ENCODE data around the gene TRMT11.

TRMT11 gene

GRCh38 chr6:126067073-126067472 is 80.7 kb downstream of the TRMT11 start (continued):
- TF ChIP-seq PRDM2 (tag by site-specific recombination; IDR thresholded peaks at IDR 0.05; ENCODE audit: borderline replicate concordance) (no peak), GLI4 (tag by site-specific recombination; IDR thresholded peaks at IDR 0.05) (no peak), ZNF701 (tag by site-specific recombination; IDR thresholded peaks at IDR 0.05) (no peak)

- Histone ChIP-seq H3K36me3 (ENCODE audit: control insufficient read depth in 2 of 2, insufficient read depth in 1 of 2, low read length in 2 of 2) (peaks cover 0 to 3% of the 10 kb centered on the region in 2 experiments; a peak in 1 of 3 replicates), H3K9me3 (ENCODE audit: control insufficient read depth, insufficient read depth, low read depth, low read length) (no peaks in the 10 kb centered on the region), H3K4me1 (ENCODE audit: control insufficient read depth, insufficient read depth, low read length) (peaks cover 6% of the 10 kb centered on the region), H3K4me3 (ENCODE audit: low read depth, low read length) (no peak overlapping the region), H3K27ac (ENCODE audit: extremely low read depth, low read depth, low read length) (no peak overlapping the region)
- ChIA-PET POLR2A (no interaction called here), CTCF (interaction anchor here (0.6 kb wide), 1 partner anchor 13 kb away, joined by 3 read pairs; no protein-coding TSS in a partner anchor)
- TF ChIP-seq ZFP69B (tag by site-specific recombination; IDR thresholded peaks at IDR 0.05) = no peak
- TF ChIP-seq ZNF350 (tag by site-specific recombination; IDR thresholded peaks at IDR 0.05) = no peak
- no peak for TF ChIP-seq PATZ1 (tag by site-specific recombination; IDR thresholded peaks at IDR 0.05)
- no peak for TF ChIP-seq GLIS1 (tag by site-specific recombination; IDR thresholded peaks at IDR 0.05)
- no peak for TF ChIP-seq KLF9 (tag by site-specific recombination; IDR thresholded peaks at IDR 0.05; ENCODE audit: low read depth)
- no peak for TF ChIP-seq ZNF76 (tag by site-specific recombination; IDR thresholded peaks at IDR 0.05; ENCODE audit: borderline replicate concordance, low read depth)
- TF ChIP-seq ZNF423 (tag by site-specific recombination; IDR thresholded peaks at IDR 0.05) = no peak
- no peak for TF ChIP-seq OSR2 (tag by site-specific recombination; IDR thresholded peaks at IDR 0.05)
- TF ChIP-seq ZFHX2 (tag by site-specific recombination; conservative IDR thresholded peaks at IDR 0.05) = no peak
- TF ChIP-seq ZNF560 (tag by site-specific recombination; IDR thresholded peaks at IDR 0.05; ENCODE audit: borderline replicate concordance) = no peak
Measured at GRCh38 chr6:126069449-126069848, 83.1 kb downstream of the TRMT11 start.

- POLR2A ChIA-PET = no interaction called here
- no peak for TF ChIP-seq ZNF146 (tag by site-specific recombination; IDR thresholded peaks at IDR 0.05)
- TF ChIP-seq ZNF423 (tag by site-specific recombination; IDR thresholded peaks at IDR 0.05) = no peak
- no peak for TF ChIP-seq ZNF155 (tag by site-specific recombination; IDR thresholded peaks at IDR 0.05)
- no peak for TF ChIP-seq ELK4 (IDR thresholded peaks at IDR 0.05; ENCODE audit: borderline replicate concordance, low read depth, low read length)
- TF ChIP-seq REST (tag by site-specific recombination; IDR thresholded peaks at IDR 0.05) = no peak
- no peak for TF ChIP-seq BCL11A (tag by site-specific recombination; IDR thresholded peaks at IDR 0.05; ENCODE audit: low read depth)
- TF ChIP-seq ZNF266 (tag by site-specific recombination; IDR thresholded peaks at IDR 0.05; ENCODE audit: low read depth) = no peak
- TF ChIP-seq ZEB2 (tag by site-specific recombination; IDR thresholded peaks at IDR 0.05) = no peak
- no peak for TF ChIP-seq GLIS1 (tag by site-specific recombination; IDR thresholded peaks at IDR 0.05)
- TF ChIP-seq ZNF341 (tag by site-specific recombination; IDR thresholded peaks at IDR 0.05; ENCODE audit: low read depth) = no peak
- no peaks in the 10 kb centered on the region for H3K4me1 ChIP-seq (ENCODE audit: control insufficient read depth, insufficient read depth, low read length)
Measured at GRCh38 chr6:126071000-126071647, 84.8 kb downstream of the TRMT11 start.

More at GRCh38 chr6:126071000-126071647, 84.8 kb downstream of the TRMT11 start:
- CTCF ChIA-PET = interaction anchor here (0.9 kb wide), 1 partner anchor 76 kb away, joined by 5 read pairs; no protein-coding TSS in a partner anchor
- no peak overlapping the region for H3K27ac ChIP-seq (ENCODE audit: extremely low read depth, low read depth, low read length)
- peaks cover 0 to 3% of the 10 kb centered on the region in 2 experiments; a peak in 1 of 3 replicates for H3K36me3 ChIP-seq (ENCODE audit: control insufficient read depth in 2 of 2, insufficient read depth in 1 of 2, low read length in 2 of 2)
- H3K4me3 ChIP-seq (ENCODE audit: low read depth, low read length) = no peak overlapping the region
- no peaks in the 10 kb centered on the region for H3K9me3 ChIP-seq (ENCODE audit: control insufficient read depth, insufficient read depth, low read depth, low read length)
